NCI-H2029 (cell line): Measurements from ENCODE around the gene EPHB1.
"Not testable (repeated sequence)": the region's sequence is repeated elsewhere in the genome, so short reads cannot be mapped to it uniquely, and the experiment has no call there.

Experiments
- DNase-seq: peaks from one replicate; lab custom pipeline; 2025; lab: John Stamatoyannopoulos, UW

Gene EPHB1

DNA sequence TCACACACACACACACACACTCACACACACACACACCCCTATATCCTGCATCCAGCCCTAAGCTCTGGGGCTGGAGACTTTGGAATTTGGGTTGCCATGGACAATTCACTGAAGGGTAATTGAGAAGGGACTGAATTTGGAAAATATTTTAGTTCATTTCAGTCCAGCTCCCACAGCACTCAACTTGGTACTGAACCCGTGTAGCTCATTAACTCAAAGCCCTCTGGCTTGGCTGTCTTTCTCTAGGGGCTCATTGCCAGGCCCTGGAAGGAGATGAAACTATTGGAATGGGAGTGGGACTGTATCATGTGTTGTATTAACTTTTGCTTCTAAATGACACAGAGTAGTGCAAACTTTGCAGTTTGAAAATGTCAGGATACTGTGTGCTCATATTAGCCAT lies 157.3 kb downstream of the EPHB1 start:
- DNase-seq: no peak

DNA sequence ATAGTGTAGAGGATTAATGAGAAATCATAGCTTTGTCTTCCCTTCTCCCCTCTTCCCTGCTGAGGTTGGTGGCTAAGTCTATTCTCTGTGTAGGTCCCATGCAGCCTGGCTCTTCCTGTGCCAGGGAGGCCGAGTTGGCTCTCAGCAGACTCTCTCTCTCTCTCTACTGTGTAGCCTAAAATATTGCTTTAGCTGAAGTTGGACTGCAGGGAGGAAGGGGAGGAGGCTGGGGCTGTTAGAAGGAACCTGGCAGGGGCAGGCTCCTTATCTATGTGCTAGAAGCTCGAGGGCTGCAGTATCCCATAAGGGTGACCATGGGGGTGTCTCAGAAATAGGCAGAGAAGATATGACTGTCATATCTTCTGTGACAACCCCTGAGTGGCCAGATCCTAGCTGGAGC lies 160.8 kb downstream of the EPHB1 start:
- DNase-seq: no peak

- no peak for DNase-seq
Observed at GRCh38 chr3:134956395-134956794, 161.3 kb downstream of the EPHB1 start.

GRCh38 chr3:134956844-134957243 lies 161.8 kb downstream of the EPHB1 start:
- DNase-seq: no peak

DNA sequence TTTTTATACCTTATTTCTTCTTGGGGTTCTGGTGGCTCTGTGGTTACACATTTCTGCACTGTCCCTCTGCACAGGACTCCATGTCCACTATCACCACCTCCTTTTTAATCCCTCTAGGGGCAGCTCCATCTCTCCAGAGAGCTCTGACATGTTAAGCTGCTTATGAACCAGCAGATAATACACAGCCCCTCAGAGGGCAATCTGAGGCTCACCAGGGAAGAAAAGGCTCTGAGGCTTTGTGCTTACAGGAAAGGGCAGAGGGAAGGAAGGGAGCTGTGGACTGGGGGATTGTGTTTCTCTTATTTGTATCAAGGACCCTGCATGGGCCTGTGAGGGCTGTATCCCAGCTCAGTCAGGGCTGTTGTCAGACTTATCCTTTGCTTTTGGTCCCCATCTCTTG lies 164.5 kb downstream of the EPHB1 start:
- DNase-seq: no peak

DNA sequence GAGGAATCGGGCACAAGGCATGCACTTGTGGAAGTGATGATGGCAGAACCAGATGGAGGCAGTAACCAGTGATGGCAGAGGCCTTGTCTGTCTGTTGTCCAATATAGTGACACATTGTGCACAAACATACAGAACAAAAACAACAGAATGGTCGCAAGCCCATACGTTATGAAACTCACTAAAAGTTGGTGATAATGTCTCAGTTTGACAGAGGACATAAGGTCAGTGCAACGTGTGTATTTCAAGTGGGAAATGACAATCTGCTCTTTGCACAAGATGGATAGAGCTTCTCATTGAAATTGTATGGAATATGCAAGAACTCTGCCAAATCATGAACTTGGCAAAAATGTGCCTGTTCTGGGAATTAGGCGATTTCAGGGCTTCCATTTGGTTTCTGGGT lies 169.2 kb downstream of the EPHB1 start:
- no peak for DNase-seq

DNA sequence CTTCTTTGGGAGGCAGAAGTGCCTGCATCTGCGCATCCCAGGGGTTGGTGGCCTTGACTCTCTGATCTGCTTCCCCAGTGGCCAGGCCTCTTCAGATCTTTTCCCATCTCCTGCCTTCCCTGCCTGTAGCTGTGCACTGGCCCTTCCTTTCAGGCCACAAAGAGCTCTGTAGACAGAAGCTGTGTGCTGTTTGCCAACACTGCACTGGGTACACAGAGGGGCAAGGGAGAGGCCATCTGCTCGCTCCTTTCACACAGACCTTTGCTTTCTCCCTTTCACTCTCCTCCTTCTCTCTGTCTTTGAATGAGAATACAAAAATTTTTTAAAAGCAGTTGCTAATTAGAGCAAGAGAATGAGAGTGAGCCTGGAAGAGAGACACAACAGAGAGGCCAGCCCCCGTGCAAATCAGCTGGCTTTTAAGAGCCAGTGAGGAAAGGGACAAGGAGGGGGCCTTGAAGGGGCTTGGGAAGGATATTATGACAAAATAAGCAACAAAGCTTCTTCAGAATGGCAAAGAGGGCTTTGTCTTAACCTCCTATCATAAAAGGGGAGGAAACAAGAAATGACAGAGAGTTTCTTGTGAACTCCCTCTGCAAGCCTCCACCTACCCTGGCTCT lies 170.9 kb downstream of the EPHB1 start:
- DNase-seq: no peak

DNA sequence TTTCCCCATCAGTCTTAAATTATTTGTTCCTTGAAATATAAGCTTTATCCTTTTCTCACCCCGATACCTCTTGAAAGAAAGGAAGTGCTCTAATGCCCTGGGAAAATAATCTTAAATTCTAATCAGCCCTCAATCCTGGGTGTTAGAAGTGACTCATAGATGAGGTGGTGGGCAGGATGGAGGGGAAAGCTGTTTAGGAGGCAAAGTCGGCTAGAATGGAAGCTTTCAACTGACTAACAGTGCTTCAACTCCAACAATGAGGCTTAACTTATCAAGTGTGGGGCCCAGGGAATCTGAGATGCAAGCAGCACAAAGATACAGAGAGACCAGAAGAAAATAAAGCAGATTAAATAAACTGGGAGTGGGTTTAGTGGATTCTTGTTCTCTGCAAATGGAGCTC lies 175.8 kb downstream of the EPHB1 start:
- DNase-seq: no peak

DNA sequence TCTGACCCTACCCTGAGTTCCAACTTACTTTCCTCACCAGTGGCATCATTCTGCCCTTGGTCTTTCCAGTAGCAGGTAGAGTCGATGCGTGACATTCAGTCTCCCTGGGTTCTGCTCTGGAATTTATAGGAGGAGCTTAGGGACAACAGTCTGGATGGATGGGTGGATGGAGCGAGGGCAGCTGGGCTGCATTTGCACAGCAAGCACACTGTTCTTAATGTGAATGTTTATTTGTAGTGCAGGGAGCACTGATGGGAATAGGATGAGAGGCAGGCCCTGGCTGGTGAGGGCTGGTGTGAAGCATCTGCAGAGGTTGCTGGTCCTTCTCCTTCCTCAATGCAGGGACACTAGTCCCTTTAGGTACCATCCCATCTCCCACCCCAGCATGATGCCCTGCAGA lies 176.2 kb downstream of the EPHB1 start:
- no peak for DNase-seq

DNA sequence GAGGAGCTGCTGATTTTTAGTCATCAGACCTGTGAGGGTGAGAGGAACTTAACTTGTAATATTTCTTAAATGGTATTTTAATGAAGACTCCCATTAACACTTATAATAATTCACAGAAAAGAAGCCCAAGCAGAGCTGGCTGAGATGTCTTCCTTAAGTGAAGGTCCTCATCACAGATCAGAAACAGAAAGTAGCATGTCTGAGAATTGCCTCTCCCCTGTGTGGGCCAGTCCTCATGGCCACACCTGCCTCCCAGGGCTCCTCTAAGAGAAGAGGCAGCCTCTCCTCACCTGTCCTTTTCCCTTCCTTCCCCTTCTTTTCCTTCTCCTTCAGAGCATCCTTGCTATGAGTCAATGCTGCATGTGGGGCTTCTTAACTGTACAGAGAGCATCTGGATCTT lies 176.8 kb downstream of the EPHB1 start:
- not testable (repeated sequence) for DNase-seq

DNA sequence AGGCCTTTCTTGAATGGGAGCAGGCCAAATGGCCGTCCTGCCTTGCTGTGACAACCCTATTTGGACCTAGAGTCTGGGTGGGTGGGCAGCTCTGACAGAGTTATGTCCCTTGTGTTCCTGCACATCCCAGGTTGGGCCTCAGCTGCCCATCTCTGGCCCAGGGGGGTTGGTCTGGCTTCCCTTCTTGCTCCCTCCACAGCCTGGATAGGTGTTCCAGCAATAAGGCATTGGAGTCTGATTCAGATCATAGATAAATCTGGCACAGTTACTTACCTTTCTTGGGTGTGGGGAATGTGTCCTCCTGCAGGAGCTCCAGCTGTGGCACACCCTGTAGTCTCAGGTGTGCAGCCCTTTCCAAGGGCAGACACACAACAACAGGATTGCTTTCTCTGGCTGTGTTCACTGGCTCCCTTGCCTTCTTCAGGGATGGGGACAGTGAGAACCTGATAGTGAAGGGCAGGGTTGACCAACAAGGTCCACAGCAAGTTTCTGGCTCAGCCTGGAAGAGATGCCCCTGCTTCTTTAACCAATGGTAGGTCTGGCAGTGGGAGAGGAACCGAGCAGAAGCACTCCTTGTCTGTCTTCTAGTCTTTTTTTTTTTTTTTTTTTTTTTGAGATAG lies 177.9 kb downstream of the EPHB1 start:
- DNase-seq: no peak

DNA sequence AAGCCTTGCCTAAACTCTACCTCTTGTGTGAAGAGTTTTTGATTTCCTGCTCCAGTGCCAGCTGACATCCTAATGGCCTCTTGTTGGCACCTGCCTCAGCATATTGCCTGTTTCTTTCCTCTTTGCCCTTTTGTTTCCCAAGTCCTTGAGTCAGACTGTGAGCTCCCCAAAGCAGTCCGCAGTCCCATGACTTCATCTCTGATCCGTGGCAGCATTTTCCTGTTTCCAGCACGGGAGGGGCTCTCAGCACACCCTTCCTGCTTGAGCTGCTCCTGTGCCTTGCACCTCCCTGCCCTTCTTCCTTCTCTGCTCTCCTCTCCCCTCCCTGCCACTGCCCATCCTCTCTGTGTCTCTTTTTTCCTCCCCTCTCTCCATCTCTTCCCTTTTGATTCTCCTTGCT lies 179.6 kb downstream of the EPHB1 start:
- DNase-seq: peak; percentile 79

- no peak for DNase-seq
Observed at GRCh38 chr3:134976948-134977347, 181.9 kb downstream of the EPHB1 start.

- DNase-seq: no peak
Observed at GRCh38 chr3:134978658-134979057, 183.6 kb downstream of the EPHB1 start.

- DNase-seq: no peak
Observed at GRCh38 chr3:134985864-134986715, 191.0 kb downstream of the EPHB1 start.

DNA sequence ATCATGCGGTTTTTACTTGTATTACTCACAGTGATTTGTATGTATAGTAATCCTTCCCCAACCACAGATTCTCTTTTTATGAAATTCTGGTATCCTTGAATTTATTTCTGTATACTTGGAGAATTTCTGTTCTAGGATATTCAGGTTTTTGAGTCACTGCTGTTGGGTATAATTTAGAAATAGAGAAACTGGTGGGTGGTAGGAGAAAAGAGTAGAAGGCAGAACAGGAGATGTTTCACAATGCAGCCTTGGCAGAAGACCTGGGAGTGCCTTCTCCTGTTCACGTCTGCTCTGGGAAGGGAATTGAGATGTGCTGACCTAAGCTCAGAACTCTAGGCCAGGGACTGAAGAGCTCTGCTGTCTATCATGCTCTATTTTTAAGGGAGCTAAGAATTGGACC lies 193.6 kb downstream of the EPHB1 start:
- DNase-seq: no peak

- DNase-seq: no peak
Observed at GRCh38 chr3:134991003-134991402, 195.9 kb downstream of the EPHB1 start.

GRCh38 chr3:134991472-134992010 lies 196.5 kb downstream of the EPHB1 start:
- DNase-seq: no peak

DNA sequence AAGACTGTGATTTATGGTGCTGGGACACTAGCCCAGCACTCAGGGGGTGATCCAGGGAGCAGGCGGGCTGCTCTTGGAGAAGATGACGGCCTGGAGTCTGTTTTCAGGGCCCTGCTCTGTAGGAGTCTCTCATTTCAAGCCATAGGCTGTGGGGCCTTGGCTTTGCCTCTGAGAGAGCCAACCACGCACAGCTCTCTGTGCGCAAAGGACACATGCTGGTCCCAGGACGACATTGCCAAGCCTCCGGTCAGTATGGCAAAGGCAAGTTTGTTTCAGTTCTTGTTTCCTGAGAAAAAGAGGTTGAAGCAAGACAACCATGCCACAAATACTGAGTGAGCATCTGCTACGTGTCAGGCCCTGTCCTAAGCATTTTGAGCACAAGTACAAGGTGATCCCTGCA lies 197.1 kb downstream of the EPHB1 start:
- no peak for DNase-seq

DNA sequence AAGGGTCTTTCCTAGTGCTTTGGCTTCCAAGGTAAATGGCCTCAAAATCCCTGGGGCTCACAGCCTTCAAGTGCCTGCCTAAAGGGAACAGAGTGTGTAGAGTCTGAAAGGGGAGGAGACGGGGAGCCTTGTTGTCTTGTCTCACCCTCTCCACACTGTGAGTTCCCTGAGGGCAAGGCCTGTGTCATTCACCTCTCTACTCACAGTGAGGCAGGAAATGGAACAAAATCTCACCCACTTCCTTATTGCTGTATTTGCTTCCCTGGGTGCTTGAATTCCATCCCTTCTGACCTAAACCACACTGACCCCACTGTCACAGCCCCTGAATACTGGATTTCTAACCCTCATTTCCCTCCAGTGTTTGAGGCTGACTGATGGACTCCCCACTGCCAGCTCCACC lies 197.5 kb downstream of the EPHB1 start:
- DNase-seq: peak; percentile 26

- DNase-seq: no peak
Observed at GRCh38 chr3:134993011-134993410, 198.0 kb downstream of the EPHB1 start.

GRCh38 chr3:134998158-134998557 lies 203.1 kb downstream of the EPHB1 start:
- DNase-seq: no peak

DNA sequence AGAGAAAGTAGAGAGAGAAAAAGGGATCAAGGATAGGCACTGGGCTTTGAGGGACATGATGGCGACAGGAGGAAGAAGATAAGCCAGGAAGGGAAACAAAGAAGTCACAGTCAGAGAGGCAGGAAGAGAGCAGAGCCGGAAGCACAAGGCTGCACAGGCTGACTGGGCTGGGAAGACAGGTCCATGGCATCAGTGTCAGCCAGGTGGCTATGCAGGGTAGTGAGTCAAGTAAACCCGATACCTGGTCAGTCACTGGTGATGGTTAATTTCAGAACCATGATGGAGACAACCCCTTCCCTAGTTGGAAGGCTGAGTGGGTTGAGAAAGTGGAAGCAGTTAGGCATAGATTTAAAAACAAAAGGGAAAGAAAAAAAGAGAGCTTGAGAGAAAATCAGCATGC lies 203.8 kb downstream of the EPHB1 start:
- DNase-seq: no peak
